Head of caudate nucleus (tissue), 42 donors: ENCODE results near the gene AGBL1.
A peak's percentile ranks its signal among the peaks of the same experiment; 100 is the strongest.
"Not testable (repeated sequence)": the region's sequence is repeated elsewhere in the genome, so short reads cannot be mapped to it uniquely, and the experiment has no call there.

ENCODE experiments used
- DNase-seq, 42 donors: peaks; one replicate each; pipeline versions ENCODE4 v3.0.0 to v3.0.0-alpha.2; 2020 to 2021; ENCODE audit warnings: mixed read lengths in 7 of 42
- intact Hi-C: fragments of 100-400 bp; cut with DNase I; formaldehyde crosslinking; loops from one replicate; pipeline ENCODE4 v1.15.0; 2022

The AGBL1 gene

GRCh38 chr15:86855307-86856291 is 775.9 kb downstream of the AGBL1 start:
- DNase-seq = no peak

DNA sequence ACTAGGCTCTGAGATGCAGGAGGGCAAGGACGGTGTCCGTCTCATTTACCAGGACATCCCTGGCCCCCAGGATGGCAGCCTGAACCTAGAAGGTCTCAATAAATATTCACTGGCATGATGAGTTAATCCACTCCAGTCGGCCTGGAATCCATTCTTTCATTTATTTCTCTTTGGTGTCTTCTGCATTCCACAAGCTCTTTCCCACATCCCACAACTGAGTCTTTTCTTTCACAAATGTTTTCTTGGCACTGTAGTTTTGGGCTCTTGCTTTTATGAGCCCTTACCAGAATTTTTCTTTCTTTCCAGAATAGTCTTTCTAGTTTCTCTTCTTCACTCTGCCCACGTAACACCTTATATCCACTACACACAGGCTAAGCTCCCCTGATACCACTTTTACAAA is 778.0 kb downstream of the AGBL1 start:
- no peak for DNase-seq

More at GRCh38 chr15:86855307-86856291, 775.9 kb downstream of the AGBL1 start:
- intact Hi-C loops = no loop called here

GRCh38 chr15:86863226-86863915 is 783.7 kb downstream of the AGBL1 start:
- intact Hi-C loops = no loop called here
- peak in 1 of 42 donors; percentile 39 for DNase-seq

More for the DNA sequence above, 778.0 kb downstream of the AGBL1 start:
- intact Hi-C loops = no loop called here

DNA sequence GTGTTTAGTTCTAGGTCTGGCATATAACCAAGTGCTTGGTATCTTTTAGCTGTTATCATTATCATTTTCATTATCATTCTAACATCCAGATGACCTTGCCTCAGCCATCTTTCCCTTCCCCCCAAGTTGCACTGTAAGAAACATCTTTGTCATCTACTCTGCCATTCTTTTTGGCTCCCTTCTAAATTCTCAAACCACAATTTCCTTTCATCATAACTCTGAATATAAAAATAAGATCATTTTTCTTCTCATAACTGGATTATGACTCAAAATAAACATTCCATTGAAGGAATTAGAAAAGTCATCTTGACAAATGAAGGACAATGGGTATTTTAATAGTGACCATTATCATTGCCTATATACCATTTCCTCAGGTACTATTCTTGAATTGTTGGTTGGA is 786.2 kb downstream of the AGBL1 start:
- intact Hi-C loops = no loop called here
- DNase-seq = no peak

GRCh38 chr15:86870846-86871245 is 791.2 kb downstream of the AGBL1 start:
- intact Hi-C loops = no loop called here
- DNase-seq = no peak

DNA sequence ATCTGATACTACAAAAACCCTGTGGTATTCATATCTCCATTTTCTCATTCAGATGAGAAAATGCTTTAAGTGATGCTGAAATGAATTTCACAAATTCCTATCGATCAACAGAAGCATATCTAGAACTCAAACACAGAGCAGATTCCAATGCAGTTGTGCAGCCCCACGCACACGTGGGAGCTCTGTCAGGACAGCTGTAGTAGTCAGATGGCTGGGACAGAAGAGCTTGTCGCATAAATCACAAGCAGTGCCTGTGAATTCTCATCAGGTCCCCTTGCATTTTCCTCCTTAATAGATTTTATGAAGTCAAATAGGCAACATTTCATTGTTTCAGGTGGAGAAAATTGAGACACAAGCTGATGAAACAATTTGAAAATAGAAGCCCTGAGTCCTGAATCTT is 792.3 kb downstream of the AGBL1 start:
- intact Hi-C loops = no loop called here
- no peak for DNase-seq

- intact Hi-C loops = no loop called here
- DNase-seq = no peak
Measured at GRCh38 chr15:86872782-86873181, 793.1 kb downstream of the AGBL1 start.

DNA sequence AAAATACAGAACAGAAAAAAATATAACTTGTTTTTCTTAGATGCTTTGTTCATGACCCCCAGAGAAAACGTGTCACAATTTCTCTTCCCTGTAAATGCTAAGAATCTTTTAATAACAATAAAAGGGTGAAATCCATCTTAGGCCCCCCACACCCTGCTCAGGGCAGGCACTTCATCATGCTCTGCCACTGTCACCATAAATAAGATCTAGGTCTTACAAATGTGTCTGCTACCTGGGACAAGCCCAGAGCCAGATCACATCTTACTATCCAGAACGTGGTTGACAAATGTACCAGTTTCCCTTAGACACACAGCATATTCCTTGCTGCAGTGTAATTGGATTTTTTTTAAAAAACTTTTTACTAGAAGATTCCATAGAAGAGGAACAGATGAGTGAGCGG is 795.4 kb downstream of the AGBL1 start:
- DNase-seq = no peak

DNA sequence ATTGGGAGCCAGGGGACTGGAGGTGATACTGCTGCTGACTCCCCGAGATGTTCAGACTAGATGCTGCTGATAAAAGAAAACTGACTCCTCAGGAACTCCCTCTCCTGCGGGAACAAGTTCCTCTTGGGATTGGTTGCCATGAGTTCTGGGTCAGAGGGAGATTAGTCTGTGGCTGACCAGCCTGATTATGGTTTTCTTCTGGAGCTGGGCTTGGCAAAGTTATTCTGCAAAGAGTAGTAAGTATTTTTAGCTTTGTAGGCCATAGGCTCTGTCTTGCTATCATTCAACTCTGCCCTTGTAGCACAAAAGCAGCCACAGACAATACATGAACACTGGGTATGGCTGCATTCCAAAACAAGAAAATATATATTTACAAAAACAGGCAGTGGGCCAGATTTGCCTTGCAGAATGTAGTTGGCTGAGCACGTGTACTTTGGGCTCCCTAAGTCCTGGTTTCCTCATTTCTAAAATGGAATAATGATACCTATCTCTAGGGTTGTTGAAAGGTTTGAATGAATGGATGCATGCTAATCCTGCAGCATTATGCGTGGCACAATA is 796.8 kb downstream of the AGBL1 start:
- DNase-seq = no peak
- intact Hi-C loops = no loop called here

More for the DNA sequence above, 795.4 kb downstream of the AGBL1 start:
- intact Hi-C loops = no loop called here

DNA sequence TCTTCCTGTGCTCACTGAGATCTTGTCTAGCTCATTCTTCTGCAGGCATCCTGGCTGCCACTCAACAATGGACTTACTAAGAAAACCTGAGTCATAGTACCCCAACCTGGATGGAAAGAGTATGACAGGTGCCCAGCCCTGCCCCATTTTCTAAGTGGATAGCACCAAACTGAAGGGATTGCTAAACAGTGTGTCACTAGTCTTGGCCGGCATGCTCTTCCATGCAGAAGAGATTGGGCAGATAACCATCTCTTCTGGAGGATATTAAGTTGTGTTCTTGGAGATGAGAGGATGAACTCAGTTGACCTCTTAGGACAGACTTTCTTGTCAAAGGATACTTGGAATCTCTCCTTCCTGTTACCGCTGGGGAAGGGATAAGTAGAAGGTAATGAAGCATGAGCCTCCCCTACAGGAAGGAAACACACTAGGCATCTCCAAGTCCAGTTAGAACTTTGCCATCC is 797.5 kb downstream of the AGBL1 start:
- DNase-seq = no peak
- intact Hi-C loops = no loop called here

DNA sequence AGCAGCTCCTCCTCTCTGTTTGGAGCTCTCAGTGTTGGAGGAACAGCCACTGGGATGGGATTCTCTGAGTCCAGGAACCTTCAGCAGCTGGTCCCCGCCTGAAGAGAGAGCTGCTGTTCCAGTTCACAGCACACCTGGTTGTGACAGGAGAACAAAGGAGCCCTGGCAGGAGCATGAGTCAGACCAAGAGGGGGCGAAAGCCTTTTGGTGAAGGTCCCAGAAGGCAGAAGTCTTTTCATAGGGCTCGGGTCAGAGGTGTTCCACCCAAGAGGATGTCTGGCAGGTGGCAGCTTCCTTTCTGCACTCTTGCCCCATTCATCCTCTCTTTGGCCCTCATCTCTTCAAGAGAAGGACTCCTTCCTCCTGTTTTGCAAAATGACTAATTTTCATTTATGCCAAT is 799.2 kb downstream of the AGBL1 start:
- DNase-seq, intact Hi-C loops: not testable (repeated sequence)

DNA sequence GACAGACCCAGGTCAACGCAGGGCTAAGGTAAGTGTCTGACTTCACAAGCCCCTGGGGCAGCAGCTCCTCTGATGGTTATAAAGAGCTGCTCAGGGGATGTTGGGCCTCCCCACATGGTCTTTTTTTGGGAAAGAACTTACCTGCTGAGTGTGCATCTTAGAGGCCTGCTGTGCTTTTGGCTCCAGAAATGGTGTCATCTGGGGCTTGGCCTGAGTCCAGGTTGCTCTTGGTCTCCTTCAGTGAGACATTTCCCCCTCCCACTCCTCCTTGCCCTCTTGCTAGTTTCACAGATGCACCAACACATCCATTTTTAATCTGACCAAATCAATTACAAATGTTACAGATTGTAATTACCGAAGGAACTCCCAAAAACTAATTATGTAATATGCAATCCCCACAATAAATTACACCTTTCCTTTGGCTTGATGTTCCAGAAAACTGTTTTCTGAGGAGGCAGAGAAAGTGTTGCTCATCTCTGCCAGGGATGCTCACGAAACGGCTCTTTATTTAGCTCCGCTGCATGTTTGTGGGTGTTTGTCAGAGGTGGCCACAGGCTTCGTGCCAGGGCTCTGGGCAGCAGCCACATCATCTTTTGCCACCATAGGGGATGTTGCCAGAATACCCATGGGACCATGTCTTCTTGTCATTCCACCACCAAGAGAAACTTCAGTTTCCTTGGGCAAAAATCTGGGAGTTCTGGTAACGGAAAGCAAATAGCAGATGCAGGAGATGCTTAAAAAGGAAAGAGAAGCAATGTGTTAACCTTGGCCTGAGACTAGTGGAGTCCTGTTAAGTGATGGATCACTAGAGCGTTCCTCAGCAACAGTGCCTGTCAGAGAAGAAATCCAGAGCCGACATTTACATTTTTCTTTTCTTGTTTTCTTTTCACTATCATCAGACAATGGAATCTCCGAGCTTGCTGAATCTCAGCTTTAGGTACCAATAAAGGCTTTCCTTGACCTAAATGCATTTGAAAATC is 799.9 kb downstream of the AGBL1 start:
- intact Hi-C loops = no loop called here
- peak in 2 of 42 donors; percentile 1 to 10 for DNase-seq

- no peak for DNase-seq
- intact Hi-C loops = no loop called here
Measured at GRCh38 chr15:86885616-86886015, 805.9 kb downstream of the AGBL1 start.

DNA sequence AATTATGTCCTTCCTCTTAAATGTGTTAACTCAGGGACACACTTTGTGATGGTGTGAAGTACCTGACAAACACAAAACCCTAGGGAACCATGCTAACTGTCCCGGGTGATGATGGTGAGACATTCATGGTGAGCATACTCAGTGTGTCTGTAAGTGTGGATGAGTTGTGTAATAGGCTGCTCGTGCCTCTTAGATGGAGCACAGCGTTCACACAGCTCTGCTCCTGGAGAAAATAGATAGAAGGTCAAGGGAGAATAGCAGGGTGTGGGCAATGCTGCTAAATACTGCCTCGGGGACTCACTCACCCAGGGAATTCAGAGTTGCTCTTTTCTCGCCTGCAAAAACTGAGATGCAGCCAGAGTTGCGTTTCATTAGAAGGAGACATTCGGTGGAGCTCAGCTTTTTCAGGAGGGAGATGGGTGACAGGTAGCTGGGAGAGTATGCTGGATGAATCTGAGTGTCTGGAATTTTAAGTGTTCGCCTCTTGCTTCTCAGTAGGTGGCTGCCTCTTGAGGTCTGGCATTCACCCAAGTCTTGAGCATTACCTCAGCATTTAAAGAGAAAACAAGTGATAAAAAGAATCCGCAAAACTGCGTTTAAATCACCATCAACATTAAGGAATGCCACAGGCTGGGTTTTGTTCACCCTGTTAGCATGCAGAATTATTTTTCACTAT is 813.2 kb downstream of the AGBL1 start:
- intact Hi-C loops = no loop called here

GRCh38 chr15:86894269-86894668 is 814.6 kb downstream of the AGBL1 start:
- intact Hi-C loops = no loop called here
- DNase-seq = no peak

More for the DNA sequence above, 813.2 kb downstream of the AGBL1 start:
- DNase-seq = peak in 18 of 42 donors; percentile 2 to 70 (median 21)

GRCh38 chr15:86903642-86904421 is 824.2 kb downstream of the AGBL1 start:
- intact Hi-C loops = no loop called here
- no peak for DNase-seq

DNA sequence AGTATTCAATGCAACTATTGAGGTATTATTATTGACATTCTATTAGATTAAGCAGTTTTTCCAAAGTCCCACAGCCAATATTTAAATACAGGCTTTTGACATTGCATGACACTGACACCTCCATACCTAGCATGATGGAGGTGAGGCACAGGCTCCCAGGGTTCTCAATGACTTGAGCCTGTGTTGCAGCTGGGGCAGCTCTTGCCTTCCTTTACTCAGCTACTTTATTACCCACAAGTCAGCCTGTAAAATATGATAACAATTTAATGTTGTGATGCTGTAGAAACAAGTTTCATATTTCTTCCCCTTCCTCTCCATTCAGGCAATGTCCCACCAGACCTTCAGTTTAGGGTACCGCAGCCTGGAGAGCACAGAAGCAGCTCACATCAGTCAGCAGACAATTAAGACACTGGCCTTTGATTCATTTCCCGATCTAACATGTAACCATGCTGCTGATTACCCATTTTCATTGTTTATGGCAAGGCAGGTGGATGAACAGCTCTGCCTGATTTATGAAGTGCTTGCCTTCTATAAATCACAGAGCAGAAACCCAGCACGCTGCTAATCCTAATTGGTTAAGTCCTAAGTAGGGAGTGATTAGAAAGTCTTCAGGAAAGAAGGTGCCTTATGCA is 826.1 kb downstream of the AGBL1 start:
- DNase-seq = no peak
- intact Hi-C loops = no loop called here
